ENCODE measurements around the gene NRCAM.

The NRCAM gene

DNA sequence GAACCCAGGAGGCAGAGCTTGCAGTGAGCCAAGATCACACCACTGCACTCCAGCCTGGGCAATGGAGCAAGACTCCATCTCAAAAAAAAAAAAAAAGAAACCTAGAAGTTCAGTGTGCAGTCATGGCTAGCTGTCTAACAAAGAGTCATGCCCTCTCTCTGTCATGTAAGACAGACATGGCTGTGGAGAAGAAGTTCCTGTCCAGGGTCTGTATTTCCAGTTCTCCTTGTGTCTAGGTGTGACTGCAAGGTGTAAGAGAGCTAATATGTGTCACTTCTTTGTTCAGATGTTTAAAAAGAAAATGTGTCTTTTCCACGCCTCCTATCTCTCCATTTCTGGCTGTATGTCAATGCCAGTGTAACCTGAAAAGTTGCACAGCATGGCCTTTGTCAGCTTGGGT, 139.5 kb downstream of the NRCAM start:
- H3K9me3 ChIP-seq = no peaks in the 10 kb centered on the region
- no peak overlapping the region for H3K4me3 ChIP-seq (ENCODE audit: low read depth in 1 of 2, low read length in 1 of 2)
- H3K27me3 ChIP-seq = no peaks in the 10 kb centered on the region
- no peaks in the 10 kb centered on the region for H3K4me1 ChIP-seq (ENCODE audit: control insufficient read depth in 1 of 2, insufficient read depth in 1 of 2, low read depth in 1 of 2, low read length in 1 of 2)
- TF ChIP-seq, protein P1, sequence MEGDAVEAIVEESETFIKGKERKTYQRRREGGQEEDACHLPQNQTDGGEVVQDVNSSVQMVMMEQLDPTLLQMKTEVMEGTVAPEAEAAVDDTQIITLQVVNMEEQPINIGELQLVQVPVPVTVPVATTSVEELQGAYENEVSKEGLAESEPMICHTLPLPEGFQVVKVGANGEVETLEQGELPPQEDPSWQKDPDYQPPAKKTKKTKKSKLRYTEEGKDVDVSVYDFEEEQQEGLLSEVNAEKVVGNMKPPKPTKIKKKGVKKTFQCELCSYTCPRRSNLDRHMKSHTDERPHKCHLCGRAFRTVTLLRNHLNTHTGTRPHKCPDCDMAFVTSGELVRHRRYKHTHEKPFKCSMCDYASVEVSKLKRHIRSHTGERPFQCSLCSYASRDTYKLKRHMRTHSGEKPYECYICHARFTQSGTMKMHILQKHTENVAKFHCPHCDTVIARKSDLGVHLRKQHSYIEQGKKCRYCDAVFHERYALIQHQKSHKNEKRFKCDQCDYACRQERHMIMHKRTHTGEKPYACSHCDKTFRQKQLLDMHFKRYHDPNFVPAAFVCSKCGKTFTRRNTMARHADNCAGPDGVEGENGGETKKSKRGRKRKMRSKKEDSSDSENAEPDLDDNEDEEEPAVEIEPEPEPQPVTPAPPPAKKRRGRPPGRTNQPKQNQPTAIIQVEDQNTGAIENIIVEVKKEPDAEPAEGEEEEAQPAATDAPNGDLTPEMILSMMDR (IDR thresholded peaks at IDR 0.05) = no peak
- no peaks in the 10 kb centered on the region for H3K36me3 ChIP-seq
- no peak overlapping the region for H3K27ac ChIP-seq

DNA sequence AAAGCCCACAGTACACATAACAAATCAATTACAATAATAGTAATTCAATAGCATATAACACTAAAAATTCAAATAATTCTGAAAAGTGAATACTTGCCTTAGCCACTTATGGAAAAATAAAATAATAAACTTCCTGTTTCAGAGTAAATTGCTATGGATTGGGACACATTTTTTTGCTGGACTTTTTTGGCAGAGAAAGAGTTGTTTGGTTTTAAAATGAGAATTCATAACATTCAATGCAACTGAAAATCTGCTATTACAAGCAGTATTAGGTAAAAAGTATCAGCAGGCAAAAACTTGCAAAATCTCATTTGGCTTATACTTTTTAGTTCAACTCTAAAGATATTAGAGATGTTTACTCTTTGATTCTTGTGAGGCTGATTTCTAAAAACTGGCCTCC, 141.7 kb downstream of the NRCAM start:
- TF ChIP-seq, protein P1 (IDR thresholded peaks at IDR 0.05) = no peak
- Histone ChIP-seq H3K27ac (no peak overlapping the region), H3K4me1 (ENCODE audit: control insufficient read depth in 1 of 2, insufficient read depth in 1 of 2, low read depth in 1 of 2, low read length in 1 of 2) (no peaks in the 10 kb centered on the region), H3K36me3 (no peaks in the 10 kb centered on the region), H3K4me3 (ENCODE audit: low read depth in 1 of 2, low read length in 1 of 2) (no peak overlapping the region), H3K9me3 (no peaks in the 10 kb centered on the region), H3K27me3 (no peaks in the 10 kb centered on the region)

DNA sequence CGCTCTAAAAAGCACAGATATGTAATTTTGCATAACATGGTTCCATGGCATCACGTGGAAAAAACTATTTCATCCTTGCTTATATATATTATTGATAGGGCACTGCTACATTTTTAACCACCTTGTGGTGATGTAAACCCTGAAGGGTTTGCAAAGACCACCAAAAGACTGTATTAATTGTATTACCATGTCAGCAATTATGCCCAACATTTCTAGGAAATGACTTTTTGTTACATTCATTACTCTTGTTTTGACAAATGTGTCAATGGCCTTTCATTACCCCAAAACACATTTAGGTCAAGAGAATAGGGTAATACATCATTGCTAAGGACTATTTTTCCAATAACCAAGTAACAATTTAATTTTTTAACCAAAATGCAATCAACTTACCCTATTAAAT, 142.2 kb downstream of the NRCAM start:
- no peaks in the 10 kb centered on the region for H3K9me3 ChIP-seq
- H3K27ac ChIP-seq = no peak overlapping the region
- TF ChIP-seq, protein P1 (IDR thresholded peaks at IDR 0.05) = no peak
- no peak overlapping the region for H3K4me3 ChIP-seq (ENCODE audit: low read depth in 1 of 2, low read length in 1 of 2)
- H3K4me1 ChIP-seq (ENCODE audit: control insufficient read depth in 1 of 2, insufficient read depth in 1 of 2, low read depth in 1 of 2, low read length in 1 of 2) = no peaks in the 10 kb centered on the region
- H3K36me3 ChIP-seq = no peaks in the 10 kb centered on the region
- no peaks in the 10 kb centered on the region for H3K27me3 ChIP-seq

DNA sequence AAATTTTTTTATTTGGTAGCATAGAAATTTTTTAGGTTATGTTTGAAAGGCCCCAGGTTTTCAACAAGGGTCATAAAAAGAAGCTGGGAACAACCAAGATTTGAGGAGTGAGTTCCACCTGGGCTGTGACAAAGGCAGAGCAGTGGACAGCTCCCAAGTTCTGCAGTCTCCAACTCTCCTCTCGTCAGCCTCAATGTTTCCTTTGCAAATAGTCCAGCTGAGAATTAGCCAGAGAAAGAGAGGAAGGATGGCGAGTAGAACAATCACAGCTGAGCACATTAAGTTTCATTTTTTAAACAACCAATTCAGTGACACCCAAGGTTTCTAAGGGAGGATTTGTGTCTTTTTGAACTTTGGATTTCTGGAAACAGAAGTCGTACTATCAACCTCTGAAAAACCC, 143.2 kb downstream of the NRCAM start:
- Histone ChIP-seq H3K36me3 (no peaks in the 10 kb centered on the region), H3K27ac (no peak overlapping the region), H3K4me3 (ENCODE audit: low read depth in 1 of 2, low read length in 1 of 2) (no peak overlapping the region), H3K9me3 (no peaks in the 10 kb centered on the region), H3K4me1 (ENCODE audit: control insufficient read depth in 1 of 2, insufficient read depth in 1 of 2, low read depth in 1 of 2, low read length in 1 of 2) (no peaks in the 10 kb centered on the region), H3K27me3 (no peaks in the 10 kb centered on the region)
- TF ChIP-seq, protein P1 (IDR thresholded peaks at IDR 0.05) = no peak

DNA sequence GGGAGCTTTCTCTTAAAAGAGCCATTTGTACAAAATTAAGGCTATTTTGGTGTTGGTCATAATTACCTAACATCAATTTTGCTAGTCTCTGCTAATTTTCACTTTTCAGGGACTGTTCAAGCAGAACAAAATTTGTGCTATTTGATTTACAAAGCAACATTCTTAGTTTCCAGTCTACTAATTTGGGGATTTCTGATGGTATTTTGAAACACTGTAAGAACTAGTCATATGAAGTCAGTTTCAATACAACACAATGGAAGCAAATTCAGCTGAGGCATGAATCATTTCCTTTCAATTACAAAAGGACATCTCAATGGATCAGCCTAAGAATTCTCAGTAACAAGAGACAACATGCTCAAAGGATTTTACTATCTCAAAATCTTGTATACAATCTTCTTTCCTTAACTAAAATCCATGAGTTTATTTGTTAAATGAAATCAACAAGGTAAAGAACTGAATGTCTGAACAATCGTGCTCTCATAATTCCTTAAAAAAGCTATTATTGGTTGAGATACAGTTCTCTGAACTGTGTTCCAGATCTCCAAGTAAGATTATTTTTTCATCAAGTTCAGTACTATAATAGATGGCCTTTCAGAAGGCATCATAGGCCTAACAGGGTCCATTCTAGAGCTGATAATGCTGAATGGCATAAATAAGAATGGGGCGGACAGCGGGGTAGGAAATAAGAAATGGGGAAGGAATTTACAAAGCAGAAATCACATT, 144.6 kb downstream of the NRCAM start:
- H3K4me1 ChIP-seq (ENCODE audit: control insufficient read depth in 1 of 2, insufficient read depth in 1 of 2, low read depth in 1 of 2, low read length in 1 of 2) = no peaks in the 10 kb centered on the region
- H3K4me3 ChIP-seq (ENCODE audit: low read depth in 1 of 2, low read length in 1 of 2) = no peak overlapping the region
- no peaks in the 10 kb centered on the region for H3K9me3 ChIP-seq
- no peaks in the 10 kb centered on the region for H3K36me3 ChIP-seq
- TF ChIP-seq, protein P1 (IDR thresholded peaks at IDR 0.05) = no peak
- no peaks in the 10 kb centered on the region for H3K27me3 ChIP-seq
- H3K27ac ChIP-seq = no peak overlapping the region
